SU-DHL-6 (cell line): ENCODE data around the gene ACKR3.

ENCODE experiments used
- H2AFZ ChIP-seq: fragments of 200-600 bp; sonication (generic); 2 replicates; pipeline ENCODE4 v1.6.1; 2014; ENCODE audit warnings: low read depth, mild to moderate bottlenecking, moderate library complexity, mixed read lengths, antibody characterized with exemption, low read length; ENCODE audit not compliant: severe bottlenecking
- H3F3A ChIP-seq: fragments of 200-600 bp; shearing (Covaris generic); 2 replicates; pipeline ENCODE4 v1.6.0; 2016; ENCODE audit warnings: antibody characterized with exemption, mild to moderate bottlenecking; ENCODE audit not compliant: insufficient read depth
- H3K27ac ChIP-seq: fragments of 200-600 bp; sonication (generic); 2 replicates; pipeline ENCODE4 v1.5.1; 2016; ENCODE audit warnings: low read depth, mild to moderate bottlenecking, low read length, moderate library complexity, mixed read lengths
- H3K27me3 ChIP-seq: fragments of 200-600 bp; sonication (generic), shearing (Covaris generic); 2 replicates; pipeline ENCODE4 v1.6.0; 2014; ENCODE audit warnings: mild to moderate bottlenecking, low read length
- H3K36me3 ChIP-seq: fragments of 200-600 bp; sonication (generic); 2 replicates; pipeline ENCODE4 v1.6.1; 2014; ENCODE audit warnings: mild to moderate bottlenecking, low read length, mixed read lengths
- H3K4me2 ChIP-seq: fragments of 300-600, 200-600 bp; shearing (Covaris generic), sonication (generic); 2 replicates; pipeline ENCODE4 v1.6.0; 2014; ENCODE audit warnings: low read length, low read depth, mild to moderate bottlenecking; ENCODE audit not compliant: poor library complexity, severe bottlenecking
- H3K4me3 ChIP-seq: fragments of 200-600 bp; sonication (generic); 2 replicates; pipeline ENCODE4 v1.5.1; 2014; ENCODE audit warnings: antibody characterized with exemption, low read length, mild to moderate bottlenecking, mixed read lengths; ENCODE audit not compliant: insufficient read depth, poor library complexity, severe bottlenecking
- H3K79me2 ChIP-seq: fragments of 200-600 bp; sonication (generic); 2 replicates; pipeline ENCODE4 v1.6.1; 2014; ENCODE audit warnings: mild to moderate bottlenecking, low read length, moderate library complexity; ENCODE audit not compliant: insufficient read depth
- H3K9ac ChIP-seq: fragments of 200-600 bp; sonication (generic); 2 replicates; pipeline ENCODE4 v1.7.0; 2014; ENCODE audit warnings: mild to moderate bottlenecking, low read length
- H3K9me2 ChIP-seq: fragments of 200-600 bp; sonication (generic); replicated peaks from 2 replicates; pipeline ENCODE4 v1.6.1; 2014; ENCODE audit warnings: low read length; ENCODE audit not compliant: insufficient read depth
- H3K9me3 ChIP-seq: fragments of 200-600 bp; sonication (generic); 2 replicates; pipeline ENCODE4 v1.6.1; 2014; ENCODE audit warnings: low read length, mixed read lengths; ENCODE audit not compliant: insufficient read depth
- H4K20me1 ChIP-seq: fragments of 200-600 bp; sonication (generic); 2 replicates; pipeline ENCODE4 v1.6.1; 2014; ENCODE audit warnings: low read depth, mild to moderate bottlenecking, antibody characterized with exemption, low read length, moderate library complexity, mixed read lengths
- EZH2phosphoT487 ChIP-seq: fragments of 200-600 bp; sonication (generic), shearing (Covaris generic); conservative IDR thresholded peaks from 2 replicates; pipeline ENCODE4 v1.6.1; 2018; ENCODE audit warnings: mild to moderate bottlenecking, antibody characterized with exemption, low read length, moderate library complexity, mixed read lengths
- TF ChIP-seq, protein P1 (sequence below): fragments of 200-600 bp; sonication (generic); IDR thresholded peaks from one replicate; pipeline ENCODE4 v1.5.1; 2017; ENCODE audit warnings: antibody characterized with exemption, mild to moderate bottlenecking, low read length, moderate library complexity; ENCODE audit not compliant: insufficient read depth, poor library complexity, severe bottlenecking

The ACKR3 gene

DNA sequence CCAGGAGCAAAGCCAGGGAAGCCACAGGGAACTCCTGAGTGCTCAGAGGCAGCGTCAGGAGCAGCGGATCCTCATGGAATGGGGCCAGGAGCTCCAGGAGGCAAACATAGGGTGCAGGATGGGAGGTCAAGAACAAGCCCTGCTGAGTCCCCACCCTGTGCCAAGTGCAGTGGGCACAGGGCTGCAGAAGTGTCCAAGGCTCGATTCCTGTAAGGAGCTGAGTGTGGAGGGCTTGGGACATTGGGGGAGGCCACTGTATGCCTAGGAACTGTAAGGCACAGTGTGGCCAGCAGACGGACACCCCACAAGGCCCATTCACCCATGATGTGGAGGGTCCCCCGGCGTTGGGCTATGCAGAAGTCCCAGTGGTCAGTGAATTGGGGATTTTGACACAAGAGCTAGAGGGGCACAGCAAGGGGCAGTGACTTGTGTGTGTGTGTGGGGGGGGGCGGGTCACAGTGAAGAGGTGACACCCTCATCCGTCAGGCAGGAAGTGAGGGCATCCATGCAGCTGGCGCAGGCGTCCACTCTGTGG is 55.6 kb downstream of the ACKR3 start:
- no peaks in the 10 kb centered on the region for H4K20me1 ChIP-seq
- no peaks in the 10 kb centered on the region for H3K9me3 ChIP-seq
- no peak overlapping the region for H3K9ac ChIP-seq
- no peaks in the 10 kb centered on the region for H3K36me3 ChIP-seq
- no peak for TF ChIP-seq EZH2phosphoT487
- TF ChIP-seq, protein P1, sequence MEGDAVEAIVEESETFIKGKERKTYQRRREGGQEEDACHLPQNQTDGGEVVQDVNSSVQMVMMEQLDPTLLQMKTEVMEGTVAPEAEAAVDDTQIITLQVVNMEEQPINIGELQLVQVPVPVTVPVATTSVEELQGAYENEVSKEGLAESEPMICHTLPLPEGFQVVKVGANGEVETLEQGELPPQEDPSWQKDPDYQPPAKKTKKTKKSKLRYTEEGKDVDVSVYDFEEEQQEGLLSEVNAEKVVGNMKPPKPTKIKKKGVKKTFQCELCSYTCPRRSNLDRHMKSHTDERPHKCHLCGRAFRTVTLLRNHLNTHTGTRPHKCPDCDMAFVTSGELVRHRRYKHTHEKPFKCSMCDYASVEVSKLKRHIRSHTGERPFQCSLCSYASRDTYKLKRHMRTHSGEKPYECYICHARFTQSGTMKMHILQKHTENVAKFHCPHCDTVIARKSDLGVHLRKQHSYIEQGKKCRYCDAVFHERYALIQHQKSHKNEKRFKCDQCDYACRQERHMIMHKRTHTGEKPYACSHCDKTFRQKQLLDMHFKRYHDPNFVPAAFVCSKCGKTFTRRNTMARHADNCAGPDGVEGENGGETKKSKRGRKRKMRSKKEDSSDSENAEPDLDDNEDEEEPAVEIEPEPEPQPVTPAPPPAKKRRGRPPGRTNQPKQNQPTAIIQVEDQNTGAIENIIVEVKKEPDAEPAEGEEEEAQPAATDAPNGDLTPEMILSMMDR = no peak
- H3K27me3 ChIP-seq = no peaks in the 10 kb centered on the region
- no peaks in the 10 kb centered on the region for H3K9me2 ChIP-seq
- no peaks in the 10 kb centered on the region for H3F3A ChIP-seq
- H3K4me2 ChIP-seq = no peak overlapping the region
- H3K27ac ChIP-seq = no peak overlapping the region
- H3K4me3 ChIP-seq = no peak overlapping the region
- H3K79me2 ChIP-seq = no peaks in the 10 kb centered on the region
- H2AFZ ChIP-seq = no peak overlapping the region

GRCh38 chr2:236626391-236627150 is 56.9 kb downstream of the ACKR3 start:
- no peak overlapping the region for H3K27ac ChIP-seq
- TF ChIP-seq EZH2phosphoT487 = no peak
- TF ChIP-seq, protein P1 = no peak
- H3K79me2 ChIP-seq = no peaks in the 10 kb centered on the region
- H3K4me3 ChIP-seq = no peak overlapping the region
- H3K27me3 ChIP-seq = no peaks in the 10 kb centered on the region
- H2AFZ ChIP-seq = no peak overlapping the region
- no peaks in the 10 kb centered on the region for H3K36me3 ChIP-seq
- H3K9me2 ChIP-seq = no peaks in the 10 kb centered on the region
- H3K9me3 ChIP-seq = no peaks in the 10 kb centered on the region
- H3K9ac ChIP-seq = no peak overlapping the region
- H3K4me2 ChIP-seq = no peak overlapping the region
- H4K20me1 ChIP-seq = no peaks in the 10 kb centered on the region
- no peaks in the 10 kb centered on the region for H3F3A ChIP-seq

- H2AFZ ChIP-seq = no peak overlapping the region
- no peaks in the 10 kb centered on the region for H3K9me2 ChIP-seq
- H3K4me3 ChIP-seq = no peak overlapping the region
- TF ChIP-seq EZH2phosphoT487 = no peak
- TF ChIP-seq, protein P1 = no peak
- no peak overlapping the region for H3K27ac ChIP-seq
- no peaks in the 10 kb centered on the region for H3K36me3 ChIP-seq
- no peak overlapping the region for H3K4me2 ChIP-seq
- no peaks in the 10 kb centered on the region for H3F3A ChIP-seq
- no peak overlapping the region for H3K9ac ChIP-seq
- no peaks in the 10 kb centered on the region for H4K20me1 ChIP-seq
- H3K9me3 ChIP-seq = no peaks in the 10 kb centered on the region
- no peaks in the 10 kb centered on the region for H3K27me3 ChIP-seq
- no peaks in the 10 kb centered on the region for H3K79me2 ChIP-seq
These were observed 57.6 kb downstream of the ACKR3 start for GRCh38 chr2:236627193-236627592.
